ENCODE data around the gene MS4A14.
A peak's percentile ranks its signal among the peaks of the same experiment; 100 is the strongest.

MS4A14 gene

DNA sequence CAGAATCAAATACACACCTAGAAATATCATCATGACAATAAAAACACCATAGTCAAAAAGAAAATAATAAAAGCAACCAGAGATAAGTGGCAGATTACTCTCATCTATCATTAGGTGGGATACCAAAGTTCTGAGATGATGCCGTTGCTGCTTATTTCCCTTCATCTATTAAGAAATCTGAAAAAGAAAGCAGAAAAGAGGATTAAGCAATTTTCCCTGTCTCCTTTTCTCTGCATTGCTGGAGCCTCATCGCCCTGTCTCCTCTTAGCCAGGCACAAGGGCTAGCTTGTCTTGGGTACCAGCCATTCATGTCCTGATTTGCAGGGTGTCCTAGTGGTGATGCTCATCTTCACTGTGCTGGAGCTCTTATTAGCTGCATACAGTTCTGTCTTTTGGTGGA lies 3.9 kb upstream of the MS4A14 start:
- TF ChIP-seq POLR2A (IDR thresholded peaks at IDR 0.05; ENCODE audit: extremely low read depth, insufficient read length) (no peak), MYC (IDR thresholded peaks at IDR 0.05; ENCODE audit: low read depth, low read length) (no peak)
- TF ChIP-seq, protein P1, sequence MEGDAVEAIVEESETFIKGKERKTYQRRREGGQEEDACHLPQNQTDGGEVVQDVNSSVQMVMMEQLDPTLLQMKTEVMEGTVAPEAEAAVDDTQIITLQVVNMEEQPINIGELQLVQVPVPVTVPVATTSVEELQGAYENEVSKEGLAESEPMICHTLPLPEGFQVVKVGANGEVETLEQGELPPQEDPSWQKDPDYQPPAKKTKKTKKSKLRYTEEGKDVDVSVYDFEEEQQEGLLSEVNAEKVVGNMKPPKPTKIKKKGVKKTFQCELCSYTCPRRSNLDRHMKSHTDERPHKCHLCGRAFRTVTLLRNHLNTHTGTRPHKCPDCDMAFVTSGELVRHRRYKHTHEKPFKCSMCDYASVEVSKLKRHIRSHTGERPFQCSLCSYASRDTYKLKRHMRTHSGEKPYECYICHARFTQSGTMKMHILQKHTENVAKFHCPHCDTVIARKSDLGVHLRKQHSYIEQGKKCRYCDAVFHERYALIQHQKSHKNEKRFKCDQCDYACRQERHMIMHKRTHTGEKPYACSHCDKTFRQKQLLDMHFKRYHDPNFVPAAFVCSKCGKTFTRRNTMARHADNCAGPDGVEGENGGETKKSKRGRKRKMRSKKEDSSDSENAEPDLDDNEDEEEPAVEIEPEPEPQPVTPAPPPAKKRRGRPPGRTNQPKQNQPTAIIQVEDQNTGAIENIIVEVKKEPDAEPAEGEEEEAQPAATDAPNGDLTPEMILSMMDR (IDR thresholded peaks at IDR 0.05; ENCODE audit: low read depth, low read length) = no peak
- H3K4me3 ChIP-seq (ENCODE audit: low read depth, low read length) = no peak overlapping the region
- no peak for DNase-seq (ENCODE audit: low read depth)

DNA sequence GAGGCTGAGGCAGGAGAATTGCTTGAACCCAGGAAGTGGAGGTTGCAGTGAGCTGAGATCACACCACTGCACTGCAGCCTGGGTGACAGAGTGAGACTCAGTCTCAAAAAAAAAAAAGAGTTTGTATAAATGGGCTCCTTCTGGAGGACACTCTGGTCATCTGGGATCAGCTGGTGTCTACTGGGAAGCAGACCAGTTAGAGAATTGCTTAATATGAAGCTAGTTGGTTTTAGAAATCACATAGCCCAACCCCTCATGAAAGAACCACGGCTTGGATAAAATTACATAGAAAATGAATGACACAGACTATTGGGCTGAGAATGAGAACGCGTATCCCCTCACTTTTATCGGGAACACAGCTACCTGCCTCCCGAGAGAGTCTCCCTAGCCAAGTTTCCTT lies 3.2 kb upstream of the MS4A14 start:
- H3K4me3 ChIP-seq (ENCODE audit: low read depth, low read length) = no peak overlapping the region
- TF ChIP-seq, protein P2, sequence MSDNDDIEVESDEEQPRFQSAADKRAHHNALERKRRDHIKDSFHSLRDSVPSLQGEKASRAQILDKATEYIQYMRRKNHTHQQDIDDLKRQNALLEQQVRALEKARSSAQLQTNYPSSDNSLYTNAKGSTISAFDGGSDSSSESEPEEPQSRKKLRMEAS (IDR thresholded peaks at IDR 0.05; ENCODE audit: low read depth, low read length) = no peak
- TF ChIP-seq POLR2A (IDR thresholded peaks at IDR 0.05; ENCODE audit: extremely low read depth, insufficient read length) = no peak
- TF ChIP-seq, protein P1 (IDR thresholded peaks at IDR 0.05; ENCODE audit: low read depth, low read length) = no peak
- TF ChIP-seq MYC (IDR thresholded peaks at IDR 0.05; ENCODE audit: low read depth, low read length) = no peak
- no peak for DNase-seq (ENCODE audit: low read depth)

DNA sequence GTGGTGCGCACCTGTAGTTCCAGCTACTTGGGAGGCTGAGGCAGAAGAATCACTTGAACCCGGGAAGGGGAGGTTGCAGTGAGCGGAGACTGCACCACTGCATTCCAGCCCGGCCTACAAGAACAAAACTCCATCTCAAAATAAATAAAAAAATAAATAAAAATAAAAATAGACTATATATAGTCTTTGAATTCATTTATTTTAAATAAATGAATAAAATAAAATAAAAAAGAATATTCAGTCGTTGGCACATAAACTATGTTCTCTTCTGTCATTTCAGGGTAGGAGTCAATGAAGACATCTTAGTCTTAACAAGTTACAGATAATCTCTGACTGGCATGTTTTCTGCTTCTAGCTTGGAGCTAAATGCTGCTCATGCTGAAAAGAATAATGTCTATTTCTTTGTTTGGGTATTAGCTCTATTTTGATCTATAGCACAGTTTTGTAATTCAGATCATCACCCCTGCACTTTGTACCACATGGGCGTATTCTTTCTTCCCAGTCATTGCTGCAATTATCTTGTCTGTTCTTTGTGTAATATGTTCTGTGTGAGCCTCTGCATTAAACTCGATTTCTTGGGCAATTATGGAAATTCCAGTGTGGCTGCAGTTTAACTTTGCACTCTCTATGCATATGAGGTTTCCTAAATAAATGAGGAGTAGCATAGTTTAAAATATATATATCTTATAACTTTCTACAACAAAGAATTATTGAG lies 1.4 kb upstream of the MS4A14 start:
- TF ChIP-seq, protein P1 (IDR thresholded peaks at IDR 0.05; ENCODE audit: low read depth, low read length) = no peak
- TF ChIP-seq MYC (IDR thresholded peaks at IDR 0.05; ENCODE audit: low read depth, low read length) (no peak), POLR2A (IDR thresholded peaks at IDR 0.05; ENCODE audit: extremely low read depth, insufficient read length) (no peak)
- TF ChIP-seq, protein P2 (IDR thresholded peaks at IDR 0.05; ENCODE audit: low read depth, low read length) = no peak
- H3K4me3 ChIP-seq (ENCODE audit: low read depth, low read length) = no peak overlapping the region
- no peak for DNase-seq (ENCODE audit: low read depth)

DNA sequence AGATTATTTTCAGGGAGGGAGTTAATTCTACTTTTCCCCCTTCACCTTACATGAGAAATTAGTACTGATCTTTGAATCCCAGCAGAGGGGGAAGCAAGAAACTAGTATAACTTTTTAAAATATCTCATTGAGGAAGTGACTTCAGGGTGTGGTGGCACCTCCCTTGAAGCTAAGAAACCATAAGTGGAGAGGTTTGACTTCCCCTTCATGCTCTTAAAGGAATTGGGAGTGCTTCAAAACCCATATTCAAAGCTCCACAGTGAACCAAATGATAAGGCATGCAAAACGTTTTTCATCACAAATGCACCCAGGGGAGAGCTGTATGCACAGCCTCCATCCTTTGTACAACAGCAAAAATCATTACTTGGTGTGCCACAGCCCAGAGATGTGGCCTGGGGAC lies 540 bp downstream of the MS4A14 start:
- DNase-seq (ENCODE audit: low read depth) = peak; percentile 90
- TF ChIP-seq, protein P1 (IDR thresholded peaks at IDR 0.05; ENCODE audit: low read depth, low read length) = no peak
- no peak overlapping the region for H3K4me3 ChIP-seq (ENCODE audit: low read depth, low read length)

DNA sequence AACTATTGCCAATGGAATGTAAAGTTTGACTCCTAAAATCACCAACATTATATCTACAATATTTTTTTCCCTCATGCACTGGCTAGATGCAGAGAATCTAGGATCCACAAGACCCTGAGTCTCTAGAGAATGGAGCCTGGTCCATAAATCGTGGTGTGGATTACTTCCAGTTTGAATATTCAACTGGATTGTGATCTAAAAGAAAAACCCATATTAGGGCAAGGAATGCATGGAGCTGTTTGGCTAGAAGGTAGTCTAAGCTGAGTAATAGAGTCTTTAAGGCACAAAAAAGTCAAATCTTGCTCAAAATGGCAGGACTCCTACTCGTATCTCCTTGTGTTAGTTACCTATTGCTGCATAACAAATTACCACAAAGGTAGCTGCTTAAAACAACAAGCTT lies 23.8 kb downstream of the MS4A14 start:
- no peak overlapping the region for H3K4me3 ChIP-seq (ENCODE audit: low read depth, low read length)
- no peak for TF ChIP-seq MYC (IDR thresholded peaks at IDR 0.05; ENCODE audit: low read depth, low read length)
- TF ChIP-seq POLR2A (IDR thresholded peaks at IDR 0.05; ENCODE audit: extremely low read depth, insufficient read length) = no peak
- TF ChIP-seq, protein P2 (IDR thresholded peaks at IDR 0.05; ENCODE audit: low read depth, low read length) = no peak
- TF ChIP-seq, protein P1 (IDR thresholded peaks at IDR 0.05; ENCODE audit: low read depth, low read length) = no peak
- DNase-seq (ENCODE audit: low read depth) = no peak

DNA sequence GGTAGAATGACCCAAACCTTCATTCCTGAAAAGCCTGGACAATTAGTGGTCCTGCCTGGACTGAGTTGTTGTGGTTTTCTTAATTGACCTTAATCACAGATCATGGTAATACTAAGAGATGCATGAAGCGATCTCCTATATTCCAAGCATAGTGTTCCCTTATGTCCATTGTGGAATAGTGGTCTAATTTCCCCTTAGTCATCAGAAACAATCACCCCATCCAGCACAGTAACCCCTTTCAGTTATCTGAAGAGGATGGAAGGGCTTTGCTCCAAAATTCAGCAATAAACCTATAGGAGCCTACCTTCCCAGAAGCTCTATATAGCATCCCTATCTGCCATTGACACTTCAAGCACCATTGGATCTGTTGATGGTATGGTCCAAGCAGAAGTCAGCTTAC lies 26.4 kb downstream of the MS4A14 start:
- TF ChIP-seq MYC (IDR thresholded peaks at IDR 0.05; ENCODE audit: low read depth, low read length) = no peak
- TF ChIP-seq, protein P2 (IDR thresholded peaks at IDR 0.05; ENCODE audit: low read depth, low read length) = no peak
- TF ChIP-seq, protein P1 (IDR thresholded peaks at IDR 0.05; ENCODE audit: low read depth, low read length) = no peak
- no peak for TF ChIP-seq POLR2A (IDR thresholded peaks at IDR 0.05; ENCODE audit: extremely low read depth, insufficient read length)
- H3K4me3 ChIP-seq (ENCODE audit: low read depth, low read length) = no peak overlapping the region
- DNase-seq (ENCODE audit: low read depth) = no peak
